ENCODE data around the gene PKNOX1. TPM values are rescaled to one million over a fixed set of nuclear protein-coding genes. Genes with fewer than 3 reads are reported as not detected.

PKNOX1 gene
- total and polyA plus RNA-seq, 2 experiments from 2014 or later: 29.9 to 76.7 TPM

- TF ChIP-seq ZNF331 (CRISPR knock-in tag; IDR thresholded peaks at IDR 0.05; ENCODE audit: low read depth) (no peak), ZNF462 (CRISPR knock-in tag; IDR thresholded peaks at IDR 0.05) (no peak), STAT1 (IDR thresholded peaks at IDR 0.05; ENCODE audit: unreplicated experiment) (no peak), NANOG (IDR thresholded peaks at IDR 0.05; ENCODE audit: borderline replicate concordance) (no peak)
These were observed 53.7 kb downstream of the PKNOX1 start (continued) for GRCh38 chr21:43027846-43028731.

GRCh38 chr21:43029785-43030184 lies 55.4 kb downstream of the PKNOX1 start:
- no peak overlapping the region for H3K27ac ChIP-seq (ENCODE audit: low read depth)
- no peaks in the 10 kb centered on the region for H3K9me2 ChIP-seq (ENCODE audit: insufficient read depth)
- H3K79me2 ChIP-seq (replicated peaks; ENCODE audit: insufficient read depth): no peaks in the 10 kb centered on the region
- peaks cover 12% of the 10 kb centered on the region for H3K36me3 ChIP-seq (ENCODE audit: insufficient read depth)
- Mint-ChIP-seq H3K4me1 (0 out of 3 replicates have a peak, but pooled peaks cover 3% of the 10 kb centered on the region), H3K27me3 (ENCODE audit: insufficient read depth, low read depth, poor library complexity) (peaks cover 4% of the 10 kb centered on the region), H3K36me3 (ENCODE audit: low read depth) (peaks cover 57% of the 10 kb centered on the region), H3K4me3 (no peak overlapping the region), H3K9me3 (no peaks in the 10 kb centered on the region), H3K27ac (no peak overlapping the region)
- H2AFZ ChIP-seq: no peak overlapping the region
- no peaks in the 10 kb centered on the region for H3K27me3 ChIP-seq (ENCODE audit: insufficient read depth)
- H3K4me2 ChIP-seq: no peak overlapping the region
- H3K4me3 ChIP-seq: no peak overlapping the region
- H4K20me1 ChIP-seq (replicated peaks; ENCODE audit: insufficient read depth): no peaks in the 10 kb centered on the region
- ATAC-seq: no peak
- no peaks in the 10 kb centered on the region for H3K4me1 ChIP-seq (ENCODE audit: insufficient read depth)
- no peak for DNase-seq (ENCODE audit: low spot score)
- H3F3A ChIP-seq (replicated peaks; ENCODE audit: low read depth): 0 out of 2 replicates have a peak, but pooled peaks cover 11% of the 10 kb centered on the region
- TF ChIP-seq EZH2phosphoT487 (IDR thresholded peaks at IDR 0.05; ENCODE audit: unreplicated experiment): no peak
- no peak for TF ChIP-seq JUNB (IDR thresholded peaks at IDR 0.05; ENCODE audit: unreplicated experiment)
- no peak for TF ChIP-seq STAT1 (IDR thresholded peaks at IDR 0.05; ENCODE audit: unreplicated experiment)
- TF ChIP-seq NANOG (IDR thresholded peaks at IDR 0.05; ENCODE audit: borderline replicate concordance): no peak
- no peak for TF ChIP-seq POLR2AphosphoS5 (IDR thresholded peaks at IDR 0.05; ENCODE audit: low read depth)
- TF ChIP-seq ZNF462 (CRISPR knock-in tag; IDR thresholded peaks at IDR 0.05): no peak

Measured in GM23338 (cell line).